ENCODE data around the gene SHANK1.
A peak's percentile ranks its signal among the peaks of the same experiment; 100 is the strongest.

SHANK1 gene

DNA sequence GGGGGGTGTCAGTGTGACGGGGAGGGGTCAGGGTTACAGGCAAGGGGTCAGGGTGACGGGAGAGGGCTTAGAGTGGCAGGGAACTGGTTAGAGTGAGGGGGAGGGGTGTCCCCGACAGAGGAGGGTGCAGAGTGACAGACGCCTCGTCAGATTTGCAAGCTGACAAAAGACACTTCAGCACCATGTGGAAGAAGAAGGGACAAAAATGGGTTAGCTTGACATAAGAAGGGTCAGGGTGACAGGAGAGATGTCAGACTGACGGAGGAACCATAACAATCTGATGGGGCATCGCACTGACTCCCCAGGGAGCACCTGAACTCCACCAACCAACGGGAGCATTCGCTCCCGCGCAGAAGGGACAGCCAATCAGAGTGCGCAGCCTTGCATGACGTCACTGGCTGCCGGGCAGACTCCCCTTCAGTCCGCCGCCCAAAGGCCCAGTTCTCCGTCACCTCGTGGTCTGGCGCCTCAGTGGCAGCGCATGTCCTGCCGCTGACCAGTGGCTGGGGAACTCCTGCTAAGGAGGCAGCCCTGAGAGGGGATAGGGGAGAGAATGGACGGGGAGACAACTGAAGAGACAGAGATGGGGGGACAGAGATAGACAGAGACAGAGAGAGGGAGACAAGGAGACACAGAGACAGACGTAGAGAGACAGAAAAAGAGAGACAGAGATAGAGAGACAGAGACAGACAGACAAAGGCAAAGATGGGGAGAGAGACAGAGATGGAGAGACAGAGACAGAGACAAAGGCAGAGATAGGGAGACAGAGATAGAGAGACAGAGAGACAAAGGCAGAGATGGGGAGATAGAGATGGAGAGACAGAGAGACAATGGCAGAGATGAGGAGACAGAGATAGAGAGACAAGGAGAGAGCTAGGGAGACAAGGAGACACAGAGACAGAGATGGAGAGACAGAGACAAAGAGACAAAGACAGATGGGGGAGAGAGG is 40.2 kb downstream of the SHANK1 start:
- DNase-seq: peak; percentile 78 to 89

DNA sequence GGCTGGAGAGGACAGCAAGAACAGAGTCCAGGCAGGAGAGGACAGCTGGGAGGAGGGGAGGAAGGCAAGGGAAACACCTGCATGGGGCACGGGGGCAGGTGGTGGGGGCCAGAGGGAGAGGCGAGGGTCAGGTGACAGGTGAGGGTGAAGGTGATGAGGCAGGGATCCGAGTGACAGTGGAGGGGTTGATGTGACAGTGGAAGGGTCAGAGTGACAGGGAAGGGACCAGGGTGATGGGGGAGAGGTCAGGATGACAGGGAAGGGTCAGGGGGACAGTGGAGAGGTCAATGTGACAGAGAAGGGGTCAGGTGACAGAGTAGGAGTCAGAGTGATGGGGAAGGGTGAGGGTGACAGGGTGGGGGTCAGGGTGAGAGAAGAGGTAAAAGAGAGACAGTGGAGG is 41.3 kb downstream of the SHANK1 start:
- DNase-seq: no peak

DNA sequence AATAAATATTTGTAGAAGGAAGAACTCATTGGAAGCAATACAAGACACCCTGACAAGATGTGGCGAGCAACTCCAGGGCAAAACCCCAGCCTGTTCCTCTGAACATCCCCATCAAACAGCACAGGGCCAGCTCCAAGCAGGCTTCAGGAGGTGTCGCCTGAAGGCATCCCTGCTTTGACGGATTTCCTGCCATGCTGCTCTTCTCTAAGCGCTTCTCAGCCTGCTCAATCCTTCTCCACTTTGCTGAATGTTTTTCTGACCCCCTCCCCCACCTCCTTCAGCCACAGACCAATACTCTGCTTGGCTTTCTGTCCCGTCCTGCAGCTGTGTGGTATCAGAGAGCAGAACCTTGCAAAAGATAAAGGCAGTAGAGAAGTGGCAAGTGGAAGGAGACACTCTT is 42.0 kb downstream of the SHANK1 start:
- no peak for DNase-seq

DNA sequence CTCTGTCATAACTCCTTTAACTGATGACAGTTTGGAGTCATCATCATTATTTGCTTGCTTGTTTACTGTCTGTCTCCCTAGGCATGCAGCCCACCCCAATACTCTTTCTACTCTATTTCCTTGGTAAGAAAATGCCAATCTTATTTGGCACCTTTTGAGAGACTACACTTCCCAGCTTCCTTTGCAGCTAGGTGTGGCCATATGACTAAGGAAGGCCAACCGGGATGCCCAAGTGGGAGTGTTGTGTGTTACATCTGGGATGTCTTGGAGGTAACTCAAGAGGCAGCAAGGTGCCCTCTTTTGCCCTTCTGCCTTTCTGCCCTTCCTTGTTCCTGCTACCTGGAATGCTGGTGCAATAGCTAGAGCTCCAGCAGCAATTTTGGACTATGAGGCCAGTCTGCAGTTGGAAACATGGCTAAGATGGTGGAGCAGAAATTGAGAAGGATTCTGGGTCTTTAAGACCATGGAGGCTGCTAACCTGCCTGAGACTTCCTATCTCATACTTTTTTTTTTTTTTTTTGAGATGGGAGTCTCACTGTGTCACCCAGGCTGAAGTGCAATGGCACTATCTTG is 42.9 kb downstream of the SHANK1 start:
- DNase-seq: no peak

DNA sequence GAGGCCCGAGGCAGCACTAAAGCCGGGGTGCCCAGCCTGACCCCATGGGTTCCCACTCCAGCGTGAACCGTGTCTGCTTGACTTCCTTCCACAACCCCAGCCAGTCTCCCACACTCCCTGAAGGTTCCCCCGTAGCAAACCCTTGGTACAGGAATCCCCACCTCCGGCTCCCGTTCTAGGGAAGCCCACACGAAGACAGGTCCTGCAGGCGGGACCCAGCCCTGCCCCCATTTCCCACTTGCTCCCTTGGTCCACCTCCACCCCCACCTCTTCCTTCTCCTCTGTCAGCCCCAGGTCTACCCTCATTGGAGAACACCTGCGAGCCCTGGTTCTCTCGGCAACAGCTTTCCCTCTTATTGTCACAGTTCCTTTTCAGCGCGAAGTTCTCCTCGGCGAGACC is 46.5 kb downstream of the SHANK1 start:
- no peak for DNase-seq

DNA sequence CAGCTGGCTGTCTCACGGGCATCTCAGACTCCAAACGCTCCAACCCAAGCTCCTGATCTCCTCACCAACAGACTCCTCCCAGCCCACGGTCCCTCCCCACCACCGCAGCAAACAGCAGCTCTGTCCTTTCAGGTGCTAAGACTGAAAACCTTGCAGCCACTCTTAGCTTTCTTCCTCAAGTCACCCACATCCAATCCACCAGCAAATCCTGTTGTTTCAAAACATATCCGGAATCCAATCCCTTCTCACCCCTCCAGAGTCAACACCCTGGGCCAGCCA is 49.6 kb downstream of the SHANK1 start:
- no peak for DNase-seq

DNA sequence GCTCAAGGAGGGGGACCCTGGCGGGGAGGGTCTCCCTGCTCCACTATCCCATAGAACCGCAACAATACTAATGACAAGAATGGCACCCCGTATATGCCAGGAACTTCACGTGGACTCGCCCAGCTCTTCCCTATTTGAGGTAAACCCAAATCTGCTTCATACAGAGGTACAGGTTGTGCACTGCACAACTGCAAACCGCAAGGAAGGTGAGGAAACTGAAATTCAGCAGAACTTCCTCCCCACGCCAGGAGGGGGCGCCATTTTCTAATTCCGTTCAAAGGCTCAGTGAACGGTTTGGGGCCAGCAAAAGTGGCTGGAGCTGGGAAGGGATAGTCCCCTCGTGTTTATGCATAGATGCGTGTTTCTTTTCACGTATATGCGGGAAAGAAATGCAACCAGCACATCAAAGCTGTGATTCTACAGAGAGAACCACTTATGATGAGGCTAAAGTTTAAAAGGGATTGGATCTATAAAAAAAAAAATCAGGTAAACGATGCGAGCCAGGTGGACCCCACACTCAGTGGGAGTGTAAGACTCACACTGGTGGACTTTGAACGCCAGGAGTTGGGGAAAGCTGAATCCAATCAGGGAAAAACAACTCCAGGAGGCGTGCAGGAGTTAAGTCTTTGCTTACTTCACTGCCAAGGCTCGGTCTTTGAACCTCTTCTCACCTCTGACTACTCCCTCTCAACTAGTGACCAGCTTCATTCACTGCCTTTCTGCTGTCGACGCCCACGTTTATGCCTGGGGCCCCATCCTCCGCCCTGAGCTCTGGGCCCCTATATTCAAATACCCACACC is 50.1 kb downstream of the SHANK1 start:
- peak; percentile 22 to 25 for DNase-seq

DNA sequence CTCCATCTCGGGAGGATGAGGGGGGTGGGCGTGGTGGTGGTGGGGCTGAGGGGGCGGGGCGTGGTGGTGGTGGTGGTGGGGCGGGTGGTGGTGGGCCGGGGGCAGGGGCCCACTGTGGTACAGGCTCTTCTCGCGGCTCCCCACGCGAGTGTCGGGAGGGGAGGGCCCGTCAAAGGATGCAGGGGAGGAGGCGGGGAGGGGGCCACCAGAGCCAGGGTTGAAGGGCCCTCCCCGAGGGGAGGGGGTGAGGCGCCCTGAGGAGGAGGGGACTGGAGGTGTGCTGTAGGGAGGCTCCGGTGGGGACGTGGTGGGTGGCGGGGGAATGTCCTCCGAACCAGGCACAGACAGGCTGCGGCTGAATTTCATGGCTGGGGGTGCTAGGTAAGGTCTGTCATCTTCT is 50.7 kb downstream of the SHANK1 start:
- no peak for DNase-seq

DNA sequence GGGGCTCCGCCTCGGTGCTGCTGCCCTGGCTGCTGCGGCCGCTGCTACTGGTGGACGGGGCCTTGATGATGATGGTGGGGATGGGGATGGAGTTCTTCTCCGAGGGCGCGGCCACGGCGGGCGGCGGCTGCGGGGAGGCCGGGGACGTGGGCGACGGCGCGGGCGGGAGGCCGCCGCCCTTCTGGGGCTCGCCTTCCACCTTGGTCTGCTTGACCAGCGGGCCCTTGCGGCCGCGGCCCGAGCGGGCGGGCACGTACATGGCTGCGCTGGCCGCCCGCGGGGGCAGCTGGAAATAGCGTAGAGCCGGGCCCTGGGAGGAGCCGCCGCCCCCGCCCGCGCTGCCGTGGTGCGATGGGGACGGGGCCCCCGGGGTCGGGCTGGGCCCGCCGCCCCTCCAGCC is 51.2 kb downstream of the SHANK1 start:
- no peak for DNase-seq

DNA sequence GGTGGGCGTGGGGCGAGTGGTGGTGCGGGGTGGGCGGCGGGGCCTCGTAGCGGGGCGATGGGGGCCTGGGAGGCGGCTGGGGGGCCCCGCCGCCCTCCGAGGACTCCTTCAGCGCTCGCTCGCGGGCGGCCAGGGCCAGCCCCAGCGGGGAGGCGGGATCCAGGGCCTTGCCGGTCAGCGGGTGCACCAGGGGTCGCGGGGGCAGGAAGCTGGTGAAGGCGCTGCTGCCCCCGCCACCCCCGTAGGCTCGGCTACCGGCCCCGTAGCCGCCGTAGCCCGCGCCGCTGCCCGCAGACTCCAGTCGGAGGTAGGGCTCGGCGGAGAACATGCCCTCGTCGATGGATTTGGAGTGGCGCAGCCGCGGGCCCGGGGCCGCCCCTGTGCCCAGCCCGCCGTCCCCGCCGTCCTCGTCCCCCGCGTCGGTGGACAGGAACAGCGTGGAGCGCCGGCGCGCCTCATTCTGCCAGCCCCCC is 51.8 kb downstream of the SHANK1 start:
- no peak for DNase-seq

DNA sequence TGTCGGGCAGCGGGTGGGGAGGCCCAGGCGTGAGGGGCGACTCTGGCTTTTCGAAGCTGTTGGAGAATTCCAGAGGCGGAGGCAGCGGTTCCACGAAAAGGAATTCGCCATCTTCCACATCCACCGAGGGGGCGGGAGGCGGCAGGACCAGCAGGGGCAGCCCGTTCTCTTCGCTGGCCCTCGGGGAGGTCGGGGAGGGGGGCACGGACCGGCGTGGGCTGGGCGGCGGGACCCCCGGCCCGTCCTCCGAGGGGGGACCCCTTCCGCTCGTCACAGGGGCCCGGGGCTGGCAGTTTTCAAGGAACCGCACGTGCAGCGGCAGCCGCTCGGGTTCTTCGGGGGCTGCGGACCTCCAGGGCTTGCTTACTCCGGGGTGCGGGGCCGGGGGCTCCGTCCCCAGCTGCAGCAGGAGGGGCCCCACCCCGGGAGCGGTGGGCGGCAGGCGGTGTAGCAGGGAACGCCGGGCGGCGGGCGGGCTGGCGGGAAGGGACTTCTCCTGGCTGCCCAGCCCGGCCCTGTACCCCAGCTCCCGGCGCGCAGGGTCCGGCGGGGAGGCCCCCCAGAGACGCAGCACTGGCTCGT is 52.3 kb downstream of the SHANK1 start:
- no peak for DNase-seq

DNA sequence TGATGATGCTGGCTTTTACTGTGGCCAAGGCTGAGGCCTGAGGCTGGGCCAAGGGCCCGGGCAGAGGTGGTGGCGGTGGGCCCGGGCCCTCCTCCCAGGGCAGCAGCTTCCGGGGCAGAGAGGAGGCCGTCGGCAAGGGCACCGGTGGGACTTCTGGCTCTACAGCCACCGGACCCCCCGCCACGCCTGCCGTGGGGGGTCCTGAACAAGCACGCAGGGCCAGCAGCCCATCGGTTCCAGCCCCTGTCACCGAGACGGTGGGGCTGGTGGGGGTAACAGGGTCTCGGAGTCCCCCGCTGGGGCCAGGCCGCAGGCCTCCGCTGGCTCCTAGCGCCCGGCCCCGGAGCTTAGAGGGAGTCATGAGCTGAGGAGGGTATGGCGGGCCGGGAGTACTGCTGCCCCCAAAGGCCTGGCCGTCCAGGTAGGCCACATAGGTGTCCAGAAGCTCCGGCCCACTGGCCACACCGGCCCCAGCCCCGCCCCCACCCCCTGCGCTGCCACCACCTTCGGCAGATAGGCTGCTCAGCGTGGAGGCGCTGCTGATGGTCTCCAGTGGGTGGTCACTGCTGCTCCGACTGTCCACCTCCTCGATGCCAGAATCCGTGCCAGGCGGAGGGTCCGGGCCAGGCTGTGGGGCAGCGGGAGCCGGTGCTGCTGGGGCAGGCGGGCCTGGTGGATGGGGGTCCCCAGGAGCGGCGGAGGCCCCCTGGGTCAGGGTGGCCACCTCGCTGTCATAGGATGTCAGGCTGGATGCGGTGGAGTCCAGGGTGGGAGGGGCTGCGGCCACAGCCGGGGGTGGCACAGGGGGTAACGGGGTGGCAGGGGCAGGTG is 53.0 kb downstream of the SHANK1 start:
- DNase-seq: no peak

DNA sequence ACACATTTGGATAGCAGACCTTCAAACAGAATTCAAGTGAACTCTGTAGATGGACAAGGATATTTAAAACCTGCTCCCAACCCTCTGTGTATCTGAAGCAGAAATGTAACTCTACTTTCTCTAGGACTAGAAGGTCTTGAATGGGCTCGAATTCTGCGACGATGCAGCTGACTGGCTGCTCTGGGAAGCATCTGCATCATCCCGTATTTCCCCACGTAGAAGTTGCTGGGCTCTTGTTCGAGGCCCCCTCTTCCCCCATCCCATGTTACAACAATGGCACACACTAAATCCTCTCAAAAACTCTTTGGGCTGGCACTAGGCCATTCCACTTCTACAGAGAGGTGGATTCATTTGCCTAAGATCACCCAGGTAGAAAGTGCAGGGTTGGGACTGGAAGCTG is 55.4 kb downstream of the SHANK1 start:
- DNase-seq: no peak

DNA sequence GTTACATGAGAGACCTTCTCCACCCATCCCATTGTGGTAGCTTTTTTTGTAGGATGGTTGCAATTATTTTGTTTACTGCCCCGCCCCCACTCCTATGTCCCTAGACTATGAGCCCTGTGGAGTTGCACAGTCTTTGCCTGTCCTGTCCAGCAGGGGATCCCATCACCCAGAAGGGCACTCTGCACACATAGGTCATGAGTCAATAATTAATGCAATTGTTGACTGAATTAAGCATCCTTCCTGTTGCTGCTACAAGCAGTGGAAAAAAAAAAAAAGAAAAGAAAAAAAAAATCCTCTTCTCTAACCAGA is 56.2 kb downstream of the SHANK1 start:
- no peak for DNase-seq

DNA sequence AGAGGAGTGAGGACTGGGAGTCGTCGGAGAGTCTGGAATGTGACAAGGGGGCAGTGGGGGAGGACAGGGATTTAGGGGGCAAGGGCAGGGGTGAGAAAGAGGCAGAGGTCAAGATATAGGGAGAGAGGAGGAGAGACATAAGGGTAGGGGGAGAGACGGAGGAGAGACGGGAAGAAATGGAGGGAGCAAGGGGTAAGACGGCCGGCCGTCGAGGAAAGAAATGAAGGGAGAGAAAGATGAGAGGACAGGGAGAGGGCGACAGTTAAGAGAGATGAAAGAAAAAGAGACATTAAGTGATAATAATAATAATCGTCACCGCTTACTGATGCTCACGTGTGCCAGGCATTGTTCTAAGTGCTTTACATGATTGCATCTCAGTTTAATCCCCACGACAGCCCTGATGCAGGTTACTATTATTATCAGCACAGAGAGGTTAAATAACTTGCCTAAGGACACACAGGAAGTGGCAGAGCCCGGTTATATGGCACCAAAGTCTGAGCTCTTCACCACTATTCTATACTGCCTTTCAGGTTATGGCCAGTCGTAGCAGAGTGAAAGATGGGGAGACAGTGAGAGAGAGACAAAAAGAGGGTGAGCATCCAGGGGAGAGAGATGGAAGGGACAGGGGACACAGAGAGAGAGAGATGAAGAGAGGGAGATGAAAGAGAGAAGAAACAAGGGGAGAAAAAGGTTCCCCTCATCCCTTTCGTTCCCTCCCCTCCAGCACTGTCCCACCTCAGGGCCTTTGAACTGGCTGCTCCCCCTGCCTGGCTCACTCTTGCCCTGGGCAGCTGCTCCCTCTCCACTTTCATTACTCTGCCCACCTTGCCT is 56.7 kb downstream of the SHANK1 start:
- no peak for DNase-seq

DNA sequence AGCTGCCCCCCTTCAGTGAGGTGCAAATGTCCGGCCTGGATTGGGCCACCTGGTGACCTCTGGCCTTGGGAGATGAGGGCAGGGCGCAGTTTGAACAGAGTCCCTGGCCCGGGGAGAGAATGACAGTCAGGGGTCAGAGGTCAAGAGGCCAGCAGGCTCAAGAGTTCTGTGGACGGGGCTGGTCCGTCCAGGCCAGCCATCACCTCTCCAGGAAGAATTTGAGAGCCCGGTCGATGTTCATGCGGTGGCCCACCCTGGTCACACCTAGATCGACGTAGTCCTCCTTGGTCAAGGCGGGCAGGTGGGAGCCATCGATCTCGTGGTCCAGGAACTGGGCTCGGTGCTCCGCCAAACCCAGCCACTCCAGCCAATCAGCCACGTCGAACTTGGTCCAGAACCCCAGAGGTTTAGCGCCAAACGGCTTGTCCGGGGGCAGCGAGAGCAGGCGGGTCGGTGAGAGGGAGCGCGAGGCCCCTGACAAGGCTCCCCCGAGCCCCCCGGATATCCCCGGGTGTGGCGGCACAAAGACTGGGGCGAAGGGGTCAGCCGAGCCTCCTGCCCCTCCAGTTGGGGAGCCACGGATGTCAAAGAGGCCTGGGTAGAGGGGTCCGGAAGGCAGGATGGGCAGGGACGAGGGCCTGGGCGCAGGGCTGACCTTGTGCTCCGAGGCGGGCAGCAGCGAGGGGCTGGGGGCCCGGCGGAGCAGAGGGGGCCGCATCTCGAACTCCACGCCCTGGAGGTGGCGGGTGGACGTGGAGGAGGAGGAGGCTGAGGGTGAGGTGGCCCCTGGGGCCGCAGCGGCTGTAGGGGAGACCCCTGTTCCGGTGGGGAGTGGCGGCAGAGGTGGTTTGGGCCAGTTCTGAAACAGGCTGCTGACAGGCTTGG is 57.6 kb downstream of the SHANK1 start:
- no peak for DNase-seq

DNA sequence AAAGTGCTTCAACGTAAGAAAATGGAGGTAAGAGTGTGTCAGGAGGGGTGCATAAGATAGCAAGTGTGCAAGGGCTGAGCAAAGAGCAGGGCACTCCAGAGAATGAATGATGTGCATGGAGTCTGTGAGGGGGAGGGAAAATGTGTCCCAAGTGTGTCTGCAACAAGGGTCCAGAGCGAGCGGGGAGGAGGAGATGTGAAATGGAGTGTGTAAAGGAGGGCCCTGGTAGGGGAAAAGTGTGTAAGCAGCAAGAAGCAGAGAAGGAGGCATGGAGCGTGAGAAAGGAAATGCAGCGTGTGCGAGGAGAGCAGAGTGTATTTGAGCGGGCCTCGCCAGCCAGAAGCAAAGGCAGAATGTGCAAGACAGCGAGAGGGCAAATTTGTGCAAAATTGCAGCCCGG is 58.6 kb downstream of the SHANK1 start:
- no peak for DNase-seq

DNA sequence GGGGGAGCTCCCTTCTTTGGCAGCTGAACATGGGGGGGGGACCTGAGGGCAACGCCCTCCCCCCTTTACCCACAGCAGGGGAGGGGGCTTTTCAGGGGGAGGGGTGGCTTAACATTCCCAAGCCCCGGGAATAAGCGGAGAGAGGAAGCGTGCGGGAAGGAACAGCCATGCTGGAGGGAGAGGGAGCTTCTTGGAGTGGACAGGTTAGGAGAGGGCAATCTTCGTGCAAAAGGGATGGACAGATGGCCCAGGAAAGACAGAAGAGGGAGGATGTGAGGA is 59.6 kb downstream of the SHANK1 start:
- no peak for DNase-seq

DNA sequence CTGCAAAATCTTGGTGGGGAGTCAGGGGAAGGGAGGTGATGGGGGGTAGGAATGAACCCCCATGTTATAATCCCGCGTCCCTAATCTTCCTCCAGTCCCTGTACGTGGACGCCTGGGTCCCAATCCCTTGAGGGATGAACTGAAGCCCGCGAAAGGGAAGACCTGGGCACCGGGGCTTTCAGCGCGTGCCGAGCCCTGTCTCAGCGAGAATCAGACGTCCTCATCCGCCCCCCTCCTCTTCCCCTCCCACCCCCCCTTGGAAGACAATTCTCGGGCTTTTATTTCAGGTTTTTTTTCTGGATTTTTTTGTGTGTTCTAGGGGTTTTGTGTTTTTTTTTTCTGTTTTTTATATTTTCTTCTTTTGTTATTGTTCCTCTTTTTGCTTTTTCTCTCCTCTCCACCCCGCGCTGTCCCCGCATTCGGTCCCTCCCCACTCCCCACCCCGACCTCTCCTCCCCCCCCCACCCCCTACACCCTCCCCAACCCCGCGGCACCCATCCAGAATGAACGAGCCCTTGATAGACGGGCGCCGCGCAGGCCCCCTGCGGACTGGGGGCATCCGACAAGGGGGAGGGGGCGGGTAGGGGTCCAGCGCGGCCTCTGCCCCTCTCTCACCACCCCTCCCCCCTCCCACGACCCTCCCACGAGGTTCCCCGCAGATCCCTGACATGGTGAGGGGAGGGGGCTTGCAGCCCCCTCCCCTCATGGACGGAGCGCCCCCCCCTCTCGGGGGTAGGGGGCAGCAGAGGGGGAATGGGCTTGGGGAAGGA is 60.1 kb downstream of the SHANK1 start:
- no peak for DNase-seq
